HepG2 (cell line): Measurements from ENCODE around the gene GGT1. TPM values are rescaled to one million over a fixed set of nuclear protein-coding genes. Genes with fewer than 3 reads are reported as not detected.
A peak's percentile ranks its signal among the peaks of the same experiment; 100 is the strongest.

Experiments used
- HES4 ChIP-seq: sonication (generic); formaldehyde crosslinking; IDR thresholded peaks from 2 replicates; pipeline ENCODE4 v1.9.0; 2021; ENCODE audit warnings: mild to moderate bottlenecking, missing genetic modification reagents, borderline replicate concordance
- HMG20A ChIP-seq: IDR thresholded peaks from 2 replicates; pipeline ENCODE4 v1.6.1; 2016; ENCODE audit warnings: borderline replicate concordance
- HNF4A ChIP-seq: sonication (generic); formaldehyde crosslinking; IDR thresholded peaks from 2 replicates; pipeline ENCODE4 v1.4.0; 2020; ENCODE audit warnings: missing genetic modification reagents
- KLF11 ChIP-seq: IDR thresholded peaks from 2 replicates; pipeline ENCODE4 v1.6.1; 2016; ENCODE audit warnings: missing compliant biosample characterization
- MTF1 ChIP-seq: sonication (generic); formaldehyde crosslinking; IDR thresholded peaks from 2 replicates; pipeline ENCODE4 v1.5.0; 2020; ENCODE audit warnings: missing genetic modification reagents
- MYC ChIP-seq: sonication (generic); formaldehyde crosslinking; IDR thresholded peaks from 2 replicates; pipeline ENCODE4 v1.9.0; 2021; ENCODE audit warnings: missing genetic modification reagents, borderline replicate concordance
- POLR2AphosphoS5 ChIP-seq: IDR thresholded peaks from 2 replicates; pipeline ENCODE4 v1.6.1; 2012; ENCODE audit warnings: low read depth, low read length
- REPIN1 ChIP-seq: sonication (generic); formaldehyde crosslinking; IDR thresholded peaks from 2 replicates; pipeline ENCODE4 v1.8.0; 2022; ENCODE audit warnings: missing genetic modification reagents, low read depth, mild to moderate bottlenecking, borderline replicate concordance
- TBL1XR1 ChIP-seq: fragments of 150-350 bp; IDR thresholded peaks from 2 replicates; pipeline ENCODE4 v1.6.1; 2014; ENCODE audit warnings: borderline replicate concordance, low read length; ENCODE audit not compliant: partially characterized antibody
- XRCC5 ChIP-seq: fragments of 200-400 bp; formaldehyde crosslinking; optimal IDR thresholded peaks from 2 replicates; pipeline ENCODE3; 2017; ENCODE audit warnings: mild to moderate bottlenecking, low read length
- ZFP82 ChIP-seq: sonication (generic); formaldehyde crosslinking; IDR thresholded peaks from 2 replicates; pipeline ENCODE4 v1.5.1; 2020; ENCODE audit warnings: mild to moderate bottlenecking, missing genetic modification reagents, borderline replicate concordance
- ZNF160 ChIP-seq: sonication (generic); formaldehyde crosslinking; IDR thresholded peaks from 2 replicates; pipeline ENCODE4 v1.8.0; 2022; ENCODE audit warnings: mild to moderate bottlenecking, inconsistent platforms, missing genetic modification reagents
- ZNF235 ChIP-seq: sonication (generic); formaldehyde crosslinking; IDR thresholded peaks from 2 replicates; pipeline ENCODE4 v1.8.1; 2023; ENCODE audit warnings: mild to moderate bottlenecking, missing genetic modification reagents, borderline replicate concordance
- ZNF432 ChIP-seq: sonication (generic); formaldehyde crosslinking; IDR thresholded peaks from 2 replicates; pipeline ENCODE4 v1.5.0; 2020; ENCODE audit warnings: missing genetic modification reagents, mild to moderate bottlenecking, borderline replicate concordance
- ZNF441 ChIP-seq: sonication (generic); formaldehyde crosslinking; IDR thresholded peaks from 2 replicates; pipeline ENCODE4 v1.7.0; 2021; ENCODE audit warnings: missing genetic modification reagents, borderline replicate concordance
- ZNF564 ChIP-seq: sonication (generic); formaldehyde crosslinking; IDR thresholded peaks from 2 replicates; pipeline ENCODE4 v1.8.1; 2023; ENCODE audit warnings: mild to moderate bottlenecking, missing genetic modification reagents
- ZNF737 ChIP-seq: sonication (generic); formaldehyde crosslinking; IDR thresholded peaks from 2 replicates; pipeline ENCODE4 v1.5.0; 2020; ENCODE audit warnings: missing genetic modification reagents, mild to moderate bottlenecking, borderline replicate concordance
- ZSCAN9 ChIP-seq: IDR thresholded peaks from 2 replicates; pipeline ENCODE4 v1.6.1; 2016; ENCODE audit warnings: borderline replicate concordance
- polyA plus RNA-seq, 8 experiments: library from polyadenylated mRNA; depleted of rRNA in 3 of 8; stranded (reverse) in 7 of 8; unstranded in 1 of 8; fragments of >200 nt; fragmentation: Illumina TruSeq in 4 of 8; extraction: Trizol in 4 of 8; gene quantifications; 2 replicates each; pipeline versions ENCODE4 v1.2.1 to v1.2.3, GENCODE V29; 2011 to 2016; ENCODE audit warnings: low read depth in 4 of 8, missing spikeins in 1 of 8, mixed read lengths in 1 of 8; ENCODE audit not compliant: insufficient read depth in 1 of 8
- total RNA-seq, 5 experiments: library from RNA; depleted of rRNA; stranded (reverse); fragments of >200 nt; fragmentation: Illumina TruSeq; extraction: Trizol; gene quantifications; 2 replicates each; pipeline ENCODE4 v1.2.3, GENCODE V29; 2016; ENCODE audit warnings: low read depth in 1 of 5
- TF ChIP-seq, protein P1 (sequence below): IDR thresholded peaks from 2 replicates; pipeline ENCODE4 v1.6.1; 2016; ENCODE audit warnings: low read depth, missing genetic modification reagents, missing compliant biosample characterization
- TF ChIP-seq, protein P2 (sequence below): sonication (generic); formaldehyde crosslinking; conservative IDR thresholded peaks from 2 replicates; pipeline ENCODE4 v1.4.0; 2020; ENCODE audit warnings: missing genetic modification reagents
- TF ChIP-seq, protein P3 (sequence below): sonication (generic); formaldehyde crosslinking; IDR thresholded peaks from 2 replicates; pipeline ENCODE4 v1.8.0; 2022; ENCODE audit warnings: missing genetic modification reagents, mild to moderate bottlenecking, moderate library complexity, borderline replicate concordance

GGT1 gene
- total and polyA plus RNA-seq, 2 of the 13 experiments (the other 11 are each of a cell fraction or from before 2014, with no cell fraction given) = 29.9 to 103 TPM

DNA sequence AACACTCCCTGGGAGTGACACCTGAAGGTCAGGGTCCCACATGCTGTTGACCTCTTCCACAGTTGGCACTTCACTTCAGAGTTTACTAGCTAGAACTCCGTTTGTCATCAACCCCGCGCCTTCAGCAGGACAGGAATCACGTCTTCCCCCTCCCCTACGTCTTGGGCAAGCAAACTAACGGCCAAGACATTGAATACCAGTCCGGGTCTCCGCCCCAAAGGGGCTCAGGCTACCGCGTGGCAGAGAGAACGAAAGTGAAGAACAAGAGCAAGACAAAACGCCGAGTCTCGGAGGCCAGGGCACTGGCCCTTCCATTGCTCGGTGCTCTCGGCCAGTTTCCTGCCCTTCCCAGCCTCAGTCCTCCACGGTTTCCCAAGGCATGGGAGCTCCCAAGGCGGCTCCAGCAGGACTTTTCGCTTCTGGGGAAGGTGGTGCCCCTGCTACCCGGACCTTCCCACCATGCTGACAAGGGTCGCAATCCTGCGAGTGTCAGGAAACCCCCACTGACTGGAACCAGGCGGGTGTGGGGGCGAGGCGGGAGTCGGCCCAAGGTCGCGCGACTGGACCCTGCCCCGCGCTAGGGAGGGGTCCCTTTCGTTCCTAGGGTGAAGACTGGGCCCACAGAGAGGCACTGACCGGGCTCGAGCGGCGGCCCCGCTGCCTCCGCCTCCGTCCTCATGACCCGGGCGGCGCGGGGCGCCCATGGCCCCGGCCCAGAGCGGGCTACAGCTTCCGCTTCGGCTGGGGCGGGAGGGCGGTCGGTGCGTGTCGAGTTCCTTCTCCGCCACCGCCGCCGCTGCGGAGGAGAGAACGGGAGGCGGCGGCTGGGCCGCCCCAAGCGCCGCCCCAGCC lies 48.5 kb upstream of the GGT1 start, which contains the start of gene GUCD1 (continued):
- TF ChIP-seq, protein P1, sequence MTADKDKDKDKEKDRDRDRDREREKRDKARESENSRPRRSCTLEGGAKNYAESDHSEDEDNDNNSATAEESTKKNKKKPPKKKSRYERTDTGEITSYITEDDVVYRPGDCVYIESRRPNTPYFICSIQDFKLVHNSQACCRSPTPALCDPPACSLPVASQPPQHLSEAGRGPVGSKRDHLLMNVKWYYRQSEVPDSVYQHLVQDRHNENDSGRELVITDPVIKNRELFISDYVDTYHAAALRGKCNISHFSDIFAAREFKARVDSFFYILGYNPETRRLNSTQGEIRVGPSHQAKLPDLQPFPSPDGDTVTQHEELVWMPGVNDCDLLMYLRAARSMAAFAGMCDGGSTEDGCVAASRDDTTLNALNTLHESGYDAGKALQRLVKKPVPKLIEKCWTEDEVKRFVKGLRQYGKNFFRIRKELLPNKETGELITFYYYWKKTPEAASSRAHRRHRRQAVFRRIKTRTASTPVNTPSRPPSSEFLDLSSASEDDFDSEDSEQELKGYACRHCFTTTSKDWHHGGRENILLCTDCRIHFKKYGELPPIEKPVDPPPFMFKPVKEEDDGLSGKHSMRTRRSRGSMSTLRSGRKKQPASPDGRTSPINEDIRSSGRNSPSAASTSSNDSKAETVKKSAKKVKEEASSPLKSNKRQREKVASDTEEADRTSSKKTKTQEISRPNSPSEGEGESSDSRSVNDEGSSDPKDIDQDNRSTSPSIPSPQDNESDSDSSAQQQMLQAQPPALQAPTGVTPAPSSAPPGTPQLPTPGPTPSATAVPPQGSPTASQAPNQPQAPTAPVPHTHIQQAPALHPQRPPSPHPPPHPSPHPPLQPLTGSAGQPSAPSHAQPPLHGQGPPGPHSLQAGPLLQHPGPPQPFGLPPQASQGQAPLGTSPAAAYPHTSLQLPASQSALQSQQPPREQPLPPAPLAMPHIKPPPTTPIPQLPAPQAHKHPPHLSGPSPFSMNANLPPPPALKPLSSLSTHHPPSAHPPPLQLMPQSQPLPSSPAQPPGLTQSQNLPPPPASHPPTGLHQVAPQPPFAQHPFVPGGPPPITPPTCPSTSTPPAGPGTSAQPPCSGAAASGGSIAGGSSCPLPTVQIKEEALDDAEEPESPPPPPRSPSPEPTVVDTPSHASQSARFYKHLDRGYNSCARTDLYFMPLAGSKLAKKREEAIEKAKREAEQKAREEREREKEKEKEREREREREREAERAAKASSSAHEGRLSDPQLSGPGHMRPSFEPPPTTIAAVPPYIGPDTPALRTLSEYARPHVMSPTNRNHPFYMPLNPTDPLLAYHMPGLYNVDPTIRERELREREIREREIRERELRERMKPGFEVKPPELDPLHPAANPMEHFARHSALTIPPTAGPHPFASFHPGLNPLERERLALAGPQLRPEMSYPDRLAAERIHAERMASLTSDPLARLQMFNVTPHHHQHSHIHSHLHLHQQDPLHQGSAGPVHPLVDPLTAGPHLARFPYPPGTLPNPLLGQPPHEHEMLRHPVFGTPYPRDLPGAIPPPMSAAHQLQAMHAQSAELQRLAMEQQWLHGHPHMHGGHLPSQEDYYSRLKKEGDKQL (CRISPR knock-in tag) = no peak
- TF ChIP-seq HNF4A (CRISPR knock-in tag) (peak; percentile 57), ZNF441 (CRISPR knock-in tag) (0 out of 2 replicates have a peak, but pooled peaks have one; percentile 4), KLF11 (CRISPR knock-in tag) (no peak), ZNF737 (no peak), XRCC5 (no peak), ZNF432 (CRISPR knock-in tag) (no peak), HES4 (CRISPR knock-in tag) (peak; percentile 61; the same call in 1 of the 2 replicates), ZSCAN9 (CRISPR knock-in tag) (no peak), REPIN1 (CRISPR knock-in tag) (peak; percentile 35; the same call in 1 of the 2 replicates), ZNF160 (CRISPR knock-in tag) (peak; percentile 40), POLR2AphosphoS5 (peak; percentile 31; the same call in 1 of the 2 replicates), MYC (CRISPR knock-in tag) (peak; percentile 20; the same call in 1 of the 2 replicates), ZFP82 (peak; percentile 7; the same call in 1 of the 2 replicates), ZNF564 (CRISPR knock-in tag) (0 out of 2 replicates have a peak, but pooled peaks have one; percentile 25), TBL1XR1 (peak; percentile 17), HMG20A (CRISPR knock-in tag) (no peak), ZNF235 (no peak; the same call in 1 of the 2 replicates), MTF1 (no peak)
- TF ChIP-seq, protein P2, sequence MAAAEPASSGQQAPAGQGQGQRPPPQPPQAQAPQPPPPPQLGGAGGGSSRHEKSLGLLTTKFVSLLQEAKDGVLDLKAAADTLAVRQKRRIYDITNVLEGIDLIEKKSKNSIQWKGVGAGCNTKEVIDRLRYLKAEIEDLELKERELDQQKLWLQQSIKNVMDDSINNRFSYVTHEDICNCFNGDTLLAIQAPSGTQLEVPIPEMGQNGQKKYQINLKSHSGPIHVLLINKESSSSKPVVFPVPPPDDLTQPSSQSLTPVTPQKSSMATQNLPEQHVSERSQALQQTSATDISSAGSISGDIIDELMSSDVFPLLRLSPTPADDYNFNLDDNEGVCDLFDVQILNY (CRISPR knock-in tag) = 0 out of 2 replicates have a peak, but pooled peaks have one; percentile 21
- TF ChIP-seq, protein P3, sequence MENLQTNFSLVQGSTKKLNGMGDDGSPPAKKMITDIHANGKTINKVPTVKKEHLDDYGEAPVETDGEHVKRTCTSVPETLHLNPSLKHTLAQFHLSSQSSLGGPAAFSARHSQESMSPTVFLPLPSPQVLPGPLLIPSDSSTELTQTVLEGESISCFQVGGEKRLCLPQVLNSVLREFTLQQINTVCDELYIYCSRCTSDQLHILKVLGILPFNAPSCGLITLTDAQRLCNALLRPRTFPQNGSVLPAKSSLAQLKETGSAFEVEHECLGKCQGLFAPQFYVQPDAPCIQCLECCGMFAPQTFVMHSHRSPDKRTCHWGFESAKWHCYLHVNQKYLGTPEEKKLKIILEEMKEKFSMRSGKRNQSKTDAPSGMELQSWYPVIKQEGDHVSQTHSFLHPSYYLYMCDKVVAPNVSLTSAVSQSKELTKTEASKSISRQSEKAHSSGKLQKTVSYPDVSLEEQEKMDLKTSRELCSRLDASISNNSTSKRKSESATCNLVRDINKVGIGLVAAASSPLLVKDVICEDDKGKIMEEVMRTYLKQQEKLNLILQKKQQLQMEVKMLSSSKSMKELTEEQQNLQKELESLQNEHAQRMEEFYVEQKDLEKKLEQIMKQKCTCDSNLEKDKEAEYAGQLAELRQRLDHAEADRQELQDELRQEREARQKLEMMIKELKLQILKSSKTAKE (CRISPR knock-in tag) = peak; percentile 48; the same call in 1 of the 2 replicates
